GM21360 (cell line): ENCODE data around the gene ABCA4.

Experiments used
- ATAC-seq: cut with Tn5 transposase; IDR thresholded peaks from one replicate; pipeline ENCODE4 v1.9.1; 2021; ENCODE audit warnings: mild to moderate bottlenecking, moderate library complexity; ENCODE audit not compliant: unreplicated experiment

ABCA4 gene

DNA sequence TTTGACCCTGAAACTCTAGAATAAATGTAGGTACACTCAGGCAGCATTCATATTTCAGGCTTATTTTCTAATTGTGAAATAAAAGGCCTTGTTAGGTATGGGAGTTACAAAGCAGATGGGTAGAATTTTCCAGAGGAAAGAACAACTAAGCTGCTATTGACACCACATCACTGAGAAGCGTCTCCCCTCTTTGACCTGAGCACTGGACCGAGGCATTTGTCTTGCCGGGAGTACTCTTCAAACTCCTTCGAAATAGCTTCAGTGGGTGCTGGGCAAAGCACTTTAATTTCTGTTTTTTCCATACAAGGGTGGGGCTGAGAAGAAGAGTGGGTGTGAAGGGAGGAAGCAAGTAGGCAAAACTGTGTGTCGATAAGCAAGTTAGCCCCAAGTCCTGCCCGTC is 36.4 kb downstream of the ABCA4 start:
- ATAC-seq = no peak

DNA sequence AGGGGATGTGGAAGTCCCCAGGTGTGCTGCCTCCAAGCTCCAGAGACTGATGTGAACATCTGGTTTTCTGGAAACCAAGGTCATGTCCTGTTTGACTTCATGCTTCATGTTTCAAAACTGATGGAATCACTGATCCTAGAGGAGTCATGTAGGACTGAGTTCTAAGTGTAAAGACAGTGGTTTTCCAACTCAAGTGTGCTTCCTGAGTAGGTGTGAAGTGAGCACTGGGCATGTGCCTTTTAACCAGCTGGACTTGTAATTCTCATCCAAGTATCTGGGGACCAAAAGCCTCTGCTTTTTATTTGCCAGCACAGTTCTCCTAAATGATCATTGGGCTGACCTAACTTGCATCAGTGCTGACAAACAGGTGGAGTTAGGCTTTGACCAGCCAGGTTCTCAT is 36.9 kb downstream of the ABCA4 start:
- no peak for ATAC-seq

DNA sequence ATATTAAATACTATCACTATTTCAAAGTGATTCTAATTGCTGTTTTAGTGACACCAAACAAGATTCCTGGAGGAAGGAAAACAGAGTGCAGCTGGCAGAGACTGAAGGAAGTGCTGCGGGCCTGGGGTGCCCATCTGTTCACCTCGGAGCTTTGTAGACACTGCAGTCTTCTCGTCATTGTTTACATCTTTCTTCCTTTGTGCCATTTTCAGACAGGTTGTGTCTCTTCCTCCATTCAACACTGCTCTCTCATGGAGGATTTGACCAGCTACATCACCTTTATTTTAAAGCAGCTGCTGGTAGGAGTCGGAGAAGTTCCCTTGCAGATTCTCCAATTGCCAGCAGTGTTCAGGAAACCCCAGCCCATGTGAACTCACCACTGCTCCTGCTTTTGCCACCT is 37.3 kb downstream of the ABCA4 start:
- no peak for ATAC-seq

DNA sequence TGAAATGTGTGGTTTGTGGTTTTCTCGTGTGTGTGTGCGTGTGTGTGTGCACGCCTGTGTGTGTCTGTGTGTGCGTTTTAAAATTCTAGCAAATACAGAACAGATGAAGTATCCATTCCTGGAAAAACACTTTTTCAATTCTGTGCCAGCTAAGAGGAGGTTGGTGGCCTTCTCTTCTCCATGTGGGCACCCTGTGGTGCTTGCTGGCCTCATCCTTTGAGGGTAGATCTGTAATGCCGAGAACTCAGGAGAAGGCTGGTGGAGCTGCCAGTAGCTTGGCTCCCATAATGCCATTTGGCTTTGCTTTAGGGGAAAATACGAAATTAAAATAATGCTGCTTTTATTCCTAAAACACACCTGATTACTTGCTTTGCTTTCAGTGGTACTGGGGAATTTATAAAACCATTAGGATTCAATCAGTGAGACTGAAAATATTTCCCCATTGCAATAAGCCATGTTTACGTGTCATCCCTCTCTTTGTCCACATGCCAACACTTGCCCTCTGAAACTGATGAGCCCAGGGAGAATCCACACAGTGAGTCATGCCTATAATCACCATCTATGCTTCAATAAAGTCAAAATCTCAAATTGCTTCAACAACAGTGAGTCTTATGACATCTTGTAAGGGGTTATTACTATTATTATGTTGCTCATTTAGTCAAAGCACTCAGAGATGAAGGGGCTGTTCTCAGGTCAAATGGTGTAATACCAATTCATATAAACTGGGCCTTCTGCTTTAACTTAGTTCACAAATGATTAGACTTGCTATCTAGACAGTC is 39.2 kb downstream of the ABCA4 start:
- ATAC-seq = no peak

DNA sequence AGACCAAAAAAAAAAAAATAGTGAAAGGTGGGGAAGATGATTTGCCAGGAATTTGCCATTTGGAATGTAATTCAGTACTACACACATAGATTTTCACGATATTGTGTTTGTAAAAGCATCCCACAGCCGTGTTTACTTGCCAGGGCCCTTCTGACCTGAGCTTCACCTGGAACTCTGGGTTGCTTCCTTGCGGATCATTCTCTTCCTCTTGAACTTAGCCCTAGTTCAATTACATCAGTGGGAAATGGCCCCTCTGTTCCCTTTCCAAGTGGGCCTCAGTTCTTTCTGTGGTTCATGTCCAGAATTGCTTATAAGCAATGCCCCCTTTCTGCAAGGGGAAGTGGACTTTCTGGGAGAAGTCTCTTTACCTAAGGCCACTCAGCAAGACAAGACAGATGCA is 41.0 kb downstream of the ABCA4 start:
- ATAC-seq = no peak

DNA sequence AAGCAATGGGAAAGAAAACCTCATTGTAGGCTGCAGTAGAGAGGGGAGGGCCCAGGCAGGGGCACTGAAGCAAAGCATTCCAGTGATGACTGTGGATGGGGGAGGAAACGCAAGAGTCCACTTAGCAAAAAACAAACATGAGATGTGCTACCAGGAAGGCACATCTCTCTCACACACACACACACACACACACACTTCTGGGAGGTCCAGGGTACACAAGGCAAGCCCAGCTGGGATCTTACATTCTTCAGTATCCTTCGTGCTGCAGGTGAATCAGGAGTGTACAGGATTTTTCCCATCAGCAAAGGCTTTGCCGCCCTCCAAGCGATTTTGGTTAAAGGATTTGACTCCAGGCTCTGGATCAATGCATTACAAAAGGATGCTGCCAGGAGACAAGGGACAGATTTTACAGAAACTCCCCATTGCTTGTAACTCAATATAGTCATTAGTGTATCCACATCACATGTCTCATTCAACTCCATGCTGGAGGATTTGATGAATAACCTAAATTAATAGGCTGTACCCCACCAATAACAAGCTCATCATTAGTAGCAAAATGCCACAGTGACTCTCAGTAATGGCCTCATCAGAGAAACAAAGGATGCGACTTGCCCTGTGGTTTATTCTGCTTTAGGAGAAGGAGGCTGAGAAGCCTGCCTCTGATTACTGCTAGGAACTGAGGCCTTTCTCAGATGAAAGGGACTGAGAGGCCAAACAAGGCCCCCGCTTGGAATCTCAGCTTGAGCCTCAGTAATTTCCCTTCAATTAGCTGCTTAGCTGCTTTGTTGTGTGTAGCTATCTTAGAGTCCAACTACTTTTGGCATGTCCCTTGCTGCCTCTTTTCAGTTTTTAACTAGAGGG is 41.6 kb downstream of the ABCA4 start:
- no peak for ATAC-seq

DNA sequence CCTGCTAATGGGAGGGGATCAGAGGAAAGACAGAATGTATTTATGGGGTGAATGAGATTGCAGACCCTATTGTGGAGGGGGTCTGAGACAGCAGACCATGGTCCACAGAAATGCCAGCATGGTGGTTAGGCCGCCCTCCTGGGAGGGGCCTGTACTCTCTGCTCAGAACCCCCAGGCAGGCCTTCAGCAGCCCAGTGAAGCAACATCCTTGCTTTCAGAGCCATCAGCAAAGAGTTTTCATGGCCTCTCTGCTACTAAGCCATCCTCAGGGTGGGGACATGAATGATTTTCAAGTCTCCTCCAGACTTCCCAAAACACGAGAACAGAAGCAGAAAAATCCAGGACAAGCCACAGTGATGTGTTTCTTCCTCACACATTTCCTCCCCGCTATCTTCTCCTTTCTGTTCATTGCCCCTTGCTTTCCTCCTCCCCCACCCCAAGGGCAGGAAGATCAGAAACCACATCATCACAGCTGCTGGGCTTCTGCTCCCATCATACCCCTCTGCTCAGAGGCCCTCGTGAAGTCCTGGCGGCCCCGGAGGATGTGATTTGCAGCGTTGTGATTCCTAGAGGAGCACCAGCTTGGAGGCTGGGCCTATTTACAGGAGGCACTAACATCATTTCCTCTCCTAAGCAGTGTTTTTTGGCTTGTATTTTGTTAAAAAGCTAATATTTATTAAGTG is 48.0 kb downstream of the ABCA4 start:
- ATAC-seq = no peak

DNA sequence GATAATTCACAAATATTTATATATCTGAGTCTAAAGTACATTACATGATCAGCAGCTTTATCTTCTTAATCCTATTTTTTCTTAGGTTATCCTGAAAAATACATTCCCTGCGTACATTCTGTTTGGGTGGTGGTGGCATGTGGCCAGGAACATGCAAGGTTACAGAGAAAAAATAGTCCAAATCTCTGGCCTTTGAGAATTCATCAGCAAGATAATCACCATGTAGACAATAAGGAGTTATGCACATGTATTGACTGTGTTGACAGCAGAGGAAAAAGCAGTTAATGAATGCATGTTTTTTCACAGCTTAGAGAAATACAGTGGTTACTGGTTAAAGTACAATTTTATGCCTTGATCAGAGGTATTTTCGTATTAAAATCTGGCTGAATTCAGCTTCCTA is 49.0 kb downstream of the ABCA4 start:
- no peak for ATAC-seq

DNA sequence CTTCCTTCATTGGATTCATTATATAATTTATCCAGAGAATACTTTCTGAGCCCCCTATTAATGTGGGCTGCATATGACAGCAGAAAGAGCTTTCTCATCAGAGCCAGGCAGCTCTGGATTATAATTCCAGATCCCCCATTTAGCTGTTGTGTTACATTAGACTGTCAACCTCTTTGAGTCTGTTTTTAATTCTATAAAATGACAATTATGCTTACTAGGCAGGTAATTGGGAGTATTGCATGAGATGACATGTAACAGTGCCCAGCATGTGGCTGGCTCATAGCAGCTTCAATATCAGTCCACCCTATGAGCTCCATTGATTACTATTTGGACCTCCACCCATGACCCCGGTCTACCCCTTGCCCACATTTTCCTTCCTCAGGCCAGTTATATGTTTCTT is 49.6 kb downstream of the ABCA4 start:
- no peak for ATAC-seq

DNA sequence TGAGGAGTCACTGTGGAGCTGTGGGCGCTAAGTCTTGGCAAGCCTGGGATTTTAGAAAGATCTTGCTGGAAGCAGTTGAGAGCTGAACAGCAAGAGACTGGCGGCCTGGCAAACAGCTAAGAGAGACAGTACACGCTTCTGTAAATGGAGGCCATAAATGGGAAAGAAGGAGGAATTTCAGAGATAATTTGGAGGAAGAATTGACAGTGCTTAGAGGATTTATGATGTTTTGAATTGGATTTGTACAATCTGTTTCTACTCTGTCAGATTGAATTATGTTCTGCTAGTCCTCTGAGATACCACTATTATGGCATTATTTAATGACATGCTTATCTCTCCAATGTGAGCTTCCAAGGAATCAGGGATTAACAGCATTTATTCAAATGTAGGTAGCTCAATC is 50.1 kb downstream of the ABCA4 start:
- ATAC-seq = no peak

DNA sequence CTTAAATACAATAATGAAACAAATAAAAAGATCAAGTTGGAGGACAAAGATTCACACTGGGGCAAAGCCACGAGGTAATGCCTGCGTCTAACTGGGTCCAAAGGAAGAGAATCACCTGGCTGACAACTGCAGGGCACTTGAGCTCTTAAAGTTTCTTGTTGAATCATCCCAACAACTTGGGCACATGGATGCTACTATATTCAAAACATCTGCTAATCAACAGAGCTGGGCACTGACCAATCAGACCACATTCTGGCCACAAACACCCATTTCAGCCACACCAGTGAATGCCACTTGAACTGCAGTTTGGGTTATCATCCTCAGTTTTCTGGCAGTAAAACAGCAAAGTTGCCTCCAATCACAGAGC is 51.0 kb downstream of the ABCA4 start:
- ATAC-seq = no peak

DNA sequence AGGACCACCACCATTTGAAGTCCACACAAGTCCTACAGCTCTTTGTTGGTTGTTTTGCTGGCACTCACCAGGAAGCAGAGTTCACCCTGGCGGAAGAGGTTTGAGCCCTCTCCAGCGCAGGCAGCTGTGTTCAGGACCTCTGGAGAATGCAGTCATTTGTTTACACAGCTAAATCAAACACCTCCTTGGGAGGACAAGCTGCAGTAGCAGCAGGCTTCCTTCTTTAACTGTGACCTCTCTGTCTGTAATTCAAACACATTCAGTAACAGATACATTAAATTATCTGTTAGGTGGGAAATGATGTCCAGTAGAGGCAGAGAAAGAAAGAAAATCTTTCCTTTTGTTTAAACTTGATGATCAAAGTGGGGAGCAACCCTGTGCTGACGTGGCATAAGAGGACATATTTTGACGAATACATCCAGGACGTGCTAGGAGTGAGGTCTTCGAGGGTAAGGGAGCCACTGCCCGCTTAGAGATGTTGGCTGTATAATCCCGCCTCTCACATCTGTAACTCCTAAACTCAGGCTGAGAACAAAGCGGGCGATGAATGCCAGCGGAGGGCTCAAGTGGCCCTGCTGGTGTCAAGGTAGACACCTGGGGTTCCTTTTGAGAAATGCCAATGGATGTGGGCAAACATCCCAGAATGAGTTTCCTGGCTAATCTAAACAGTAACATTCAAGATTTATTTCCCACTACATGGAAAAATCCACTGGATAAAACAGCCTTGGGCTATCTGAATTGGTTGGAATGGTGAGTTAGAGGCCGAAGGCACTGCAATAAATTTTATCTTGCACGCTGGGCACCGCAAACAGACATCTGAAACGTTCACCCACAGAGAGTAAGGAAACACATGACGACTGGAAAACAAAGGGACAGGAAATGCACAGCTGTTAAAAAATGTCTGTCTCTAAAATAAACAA is 51.7 kb downstream of the ABCA4 start:
- no peak for ATAC-seq

DNA sequence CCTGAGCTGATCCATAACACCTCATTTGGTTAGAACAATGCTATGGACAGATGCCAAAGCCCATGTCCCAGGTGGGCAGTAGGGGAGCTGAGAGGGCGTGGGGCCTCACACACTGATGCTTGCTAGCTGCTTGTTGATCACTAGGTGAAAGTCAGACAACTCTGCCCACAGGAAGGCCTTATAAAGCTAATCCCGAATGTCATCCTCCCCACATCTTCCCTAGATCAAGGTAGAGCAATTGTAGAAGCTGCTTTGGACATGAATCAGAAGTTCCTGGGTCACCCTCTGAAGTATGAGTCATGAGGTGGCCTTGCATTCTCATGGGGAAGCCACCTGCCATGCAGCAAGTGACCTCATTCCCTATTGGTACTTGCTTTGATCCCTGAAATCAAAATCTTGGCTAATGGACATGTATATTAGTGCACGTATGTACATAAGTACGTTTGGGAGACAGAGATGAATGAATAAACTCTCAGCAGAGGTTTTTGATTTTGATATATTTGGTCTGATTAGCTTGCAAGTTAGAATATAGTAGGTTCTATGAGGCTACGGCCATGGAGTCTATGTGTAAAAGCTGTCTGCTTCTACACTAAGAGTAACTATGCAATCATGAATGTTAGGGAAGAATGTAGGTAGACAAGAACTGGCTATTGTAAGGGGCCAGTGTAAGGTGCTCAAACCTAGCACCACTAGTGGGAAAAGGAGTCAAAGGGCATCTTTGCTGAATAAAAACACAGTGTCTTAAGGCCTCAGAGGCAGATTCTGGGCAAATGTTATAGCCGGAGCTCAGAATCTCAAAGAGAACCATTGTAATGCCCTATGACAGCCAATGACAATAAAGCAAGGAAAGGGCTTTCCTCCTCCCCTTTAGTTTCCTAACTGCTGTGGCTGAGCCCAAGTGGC is 52.6 kb downstream of the ABCA4 start:
- ATAC-seq = no peak

DNA sequence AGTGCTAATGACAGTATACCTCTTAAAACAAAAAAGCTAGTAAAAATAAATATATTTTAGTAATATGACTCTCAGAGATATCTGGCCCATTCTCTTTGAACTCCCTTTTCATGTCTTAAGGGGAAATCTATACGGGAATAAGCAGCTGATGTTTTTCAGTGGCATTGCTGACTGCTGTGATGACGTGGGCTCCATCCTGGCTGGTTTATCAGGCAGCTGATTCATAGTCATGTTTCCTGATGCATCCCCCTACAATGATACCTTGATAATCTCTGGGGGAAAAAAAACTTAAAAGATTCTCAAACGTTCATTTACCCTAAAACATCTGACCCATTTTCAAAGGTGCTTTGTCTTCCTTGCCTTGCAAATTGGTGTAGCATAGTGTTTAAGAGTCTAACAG is 53.8 kb downstream of the ABCA4 start:
- no peak for ATAC-seq

DNA sequence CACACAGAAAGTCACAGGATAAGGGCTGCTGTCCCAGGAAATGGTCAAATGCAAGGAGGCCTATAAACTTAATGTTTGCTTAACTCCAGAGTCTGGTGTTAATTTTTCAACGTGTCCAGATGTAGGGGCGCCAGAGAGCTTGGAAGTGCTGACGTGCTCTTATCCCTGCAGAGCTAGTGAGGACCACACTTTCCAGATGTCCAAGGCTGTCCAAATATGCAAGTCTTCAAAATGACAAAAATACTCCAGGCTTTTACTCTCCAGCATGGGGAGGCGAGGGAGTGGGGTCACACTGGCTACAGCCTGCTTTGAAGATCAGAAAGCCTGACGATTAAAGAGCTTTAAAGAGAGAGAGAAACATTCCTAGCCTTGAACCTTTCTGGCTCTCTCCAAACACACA is 57.6 kb downstream of the ABCA4 start:
- no peak for ATAC-seq

DNA sequence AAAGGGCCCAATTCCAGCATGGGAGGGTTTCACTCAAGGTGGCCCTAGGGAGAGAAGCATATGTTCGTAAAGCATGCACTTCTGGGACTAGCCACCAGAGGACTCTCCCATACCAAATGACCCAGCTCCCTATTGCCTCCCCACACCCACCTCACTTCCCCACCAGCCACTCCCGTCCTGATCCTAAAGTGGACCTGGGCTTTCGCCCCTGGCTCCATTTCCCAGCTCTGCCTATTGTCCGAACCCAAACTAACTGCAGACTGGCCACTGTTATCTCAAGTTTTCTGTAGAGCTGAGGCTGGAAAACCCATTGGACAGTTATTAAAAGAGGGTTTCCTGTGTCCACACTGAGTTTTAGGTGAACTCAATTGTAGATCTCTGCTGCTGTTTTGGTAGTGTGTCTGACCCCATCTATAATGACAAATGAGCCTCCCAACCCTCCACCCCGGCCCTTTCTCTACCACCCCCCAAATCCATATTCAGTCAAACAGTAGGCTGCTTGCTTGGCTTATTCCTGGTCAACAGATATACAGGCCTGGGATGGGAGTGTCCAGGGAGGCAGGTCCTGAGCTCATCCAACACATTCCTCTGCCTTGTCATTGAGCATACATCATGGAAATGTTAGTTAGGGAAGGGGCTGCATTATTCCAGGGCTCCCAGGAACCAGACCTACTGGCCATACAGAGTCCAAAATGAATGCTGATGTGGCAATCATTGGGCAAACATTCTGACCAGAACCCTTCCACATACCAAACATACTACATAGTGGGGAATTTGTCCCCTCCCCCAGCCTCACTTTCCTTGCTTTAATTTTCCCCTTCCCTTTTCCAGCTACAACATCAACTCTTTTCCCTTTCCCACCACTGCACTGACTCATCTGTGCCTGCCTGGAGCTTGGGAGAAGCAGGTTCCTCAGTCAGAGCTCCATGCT is 59.2 kb downstream of the ABCA4 start:
- peak; percentile 83 for ATAC-seq

DNA sequence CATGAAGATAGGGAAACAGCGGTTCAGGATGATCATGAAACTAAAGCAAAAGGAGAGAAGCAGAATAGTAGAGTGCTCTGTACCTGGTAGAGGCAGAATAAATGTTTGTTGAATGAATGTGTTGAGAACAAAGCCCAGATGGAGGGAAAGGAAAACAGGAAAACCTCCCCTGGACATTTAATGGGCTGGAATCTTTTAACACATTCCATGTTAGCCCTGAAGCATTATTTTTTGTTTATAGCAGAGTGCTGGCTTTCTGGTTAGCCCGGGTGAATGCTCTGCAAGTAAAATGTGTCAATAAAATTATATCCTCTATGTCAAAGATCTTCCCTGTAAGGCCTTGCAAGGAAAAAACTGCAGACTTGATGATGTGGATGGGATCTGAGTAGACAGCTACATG is 60.2 kb downstream of the ABCA4 start:
- no peak for ATAC-seq

DNA sequence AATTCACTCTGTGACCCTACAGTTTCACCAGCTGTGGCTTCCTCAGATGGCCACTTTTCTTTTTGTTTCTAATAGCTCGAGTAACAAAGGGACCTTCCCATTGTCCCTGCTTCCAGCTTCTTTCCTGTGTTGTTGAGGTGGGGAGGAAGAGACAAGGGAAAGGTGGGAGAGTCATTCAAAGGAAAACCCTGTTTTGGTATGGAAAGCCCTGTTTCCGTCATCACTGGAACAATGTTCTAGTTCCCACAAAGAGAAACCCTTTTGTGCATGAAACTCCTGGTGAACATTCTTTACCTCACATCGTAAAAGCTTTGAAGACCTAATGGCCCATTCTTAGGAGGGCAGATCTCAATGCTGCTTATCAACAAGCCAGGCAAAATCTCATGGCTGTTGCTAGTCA is 62.2 kb downstream of the ABCA4 start:
- ATAC-seq = no peak

DNA sequence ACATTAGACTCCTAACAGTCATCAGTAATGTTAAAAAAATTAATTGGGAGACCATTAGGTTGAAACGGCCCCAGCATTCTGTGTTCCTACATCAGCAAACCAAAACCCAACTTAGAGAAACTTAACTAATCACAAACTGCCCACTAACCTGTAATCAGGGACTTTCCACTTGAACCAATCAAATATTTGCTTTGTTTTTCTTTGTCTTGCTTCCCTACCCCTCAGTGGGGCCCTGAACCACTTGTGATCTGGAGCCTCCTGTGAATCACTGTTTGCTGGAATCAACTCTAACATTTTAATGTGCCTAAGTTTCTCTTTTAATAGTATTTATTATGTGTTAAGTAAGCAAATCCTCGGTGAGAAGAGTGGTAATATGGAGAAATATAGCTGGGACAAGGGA is 64.0 kb downstream of the ABCA4 start:
- no peak for ATAC-seq
